K562 (cell line): ENCODE data around the gene TTC21A. TPM values are rescaled to one million over a fixed set of nuclear protein-coding genes. Genes with fewer than 3 reads are reported as not detected.

ENCODE experiments used
- ATAC-seq: fragments of 200-7000 bp; cut with Tn5 transposase; 3 replicates; pipeline ENCODE4 v1.9.1; 2020; ENCODE audit warnings: moderate library complexity
- BruUV-seq: library from RNA; stranded (reverse); fragments of 400-500 nt; replicated peaks from 2 replicates; lab custom pipeline; 2021; lab: Mats Ljungman, UMichigan
- CTCF ChIA-PET: fragments of 300-600 bp; formaldehyde crosslinking; extraction: SDS; loops from one replicate; lab custom pipeline; 2021; ENCODE audit warnings: low intra/inter-chr PET ratio; lab: Yijun Ruan, JAX
- POLR2A ChIA-PET: fragments of 300-600, 350-650 bp; sonication (Branson Sonifier 250); formaldehyde crosslinking; extraction: SDS; loops from one replicate; lab custom pipeline; 2021; ENCODE audit warnings: antibody characterized with exemption, inconsistent platforms; lab: Yijun Ruan, JAX
- DNase-seq, 4 experiments: peaks; one replicate each; pipeline versions ENCODE4 v3.0.0 to v3.0.0-alpha.2; 2011 to 2018; ENCODE audit warnings: low spot score in 3 of 4, mixed read lengths in 3 of 4; ENCODE audit errors: extremely low read depth in 1 of 4
- FAIRE-seq: peaks from 2 replicates; lab custom pipeline; 2011; peaks lifted over from hg19 to GRCh38; lab: Jason Lieb, UNC
- H2AFZ ChIP-seq: 2 replicates; pipeline ENCODE4 v1.6.0; 2011; ENCODE audit warnings: low read depth, low read length, control low read depth, inconsistent platforms
- H3K27ac ChIP-seq: fragments of 200-600 bp; 3 replicates; pipeline ENCODE4 v1.8.0; 2011; ENCODE audit warnings: low read depth, mild to moderate bottlenecking, control low read depth, inconsistent platforms, low read length, moderate library complexity, mixed read lengths; ENCODE audit errors: extremely low read depth
- H3K27me3 ChIP-seq, 2 experiments: fragments of 300-600 bp in 1 of 2; 2 replicates in 1 of 2; 3 replicates in 1 of 2; pipeline versions ENCODE4 v1.6.0 to v1.8.0; 2011; ENCODE audit warnings: inconsistent platforms in 2 of 2, low read length in 2 of 2, mild to moderate bottlenecking in 1 of 2, mixed read lengths in 1 of 2, moderate library complexity in 1 of 2; ENCODE audit not compliant: control insufficient read depth in 2 of 2, insufficient read depth in 2 of 2
- H3K36me3 ChIP-seq: fragments of 300-600 bp; 3 replicates; pipeline ENCODE4 v1.8.0; 2011; ENCODE audit warnings: mild to moderate bottlenecking, low read length, inconsistent platforms; ENCODE audit not compliant: control insufficient read depth, insufficient read depth
- H3K4me1 ChIP-seq, 2 experiments: fragments of 200-600 bp in 1 of 2; replicated peaks in 1 of 2; 2 replicates in 1 of 2; 3 replicates in 1 of 2; pipeline versions ENCODE4 v1.5.1 to v1.8.0; 2011; ENCODE audit warnings: inconsistent platforms in 2 of 2, low read length in 2 of 2, mild to moderate bottlenecking in 1 of 2, mixed read lengths in 1 of 2, moderate library complexity in 1 of 2; ENCODE audit not compliant: control insufficient read depth in 2 of 2, insufficient read depth in 2 of 2
- H3K4me2 ChIP-seq: 2 replicates; pipeline ENCODE4 v1.6.1; 2011; ENCODE audit warnings: low read length, control low read depth, inconsistent platforms, mixed read lengths; ENCODE audit not compliant: insufficient read depth
- H3K4me3 ChIP-seq: fragments of 200-600 bp; sonication (generic), shearing (Covaris generic); 2 replicates; pipeline ENCODE4 v1.5.1; 2016; ENCODE audit warnings: control low read depth, inconsistent platforms
- H3K79me2 ChIP-seq: fragments of 200-600 bp; 3 replicates; pipeline ENCODE4 v1.8.0; 2011; ENCODE audit warnings: low read length, inconsistent platforms; ENCODE audit not compliant: control insufficient read depth, insufficient read depth
- H3K9ac ChIP-seq, 2 experiments: 2 replicates each; pipeline versions ENCODE4 v1.6.0 to v1.6.1; 2011; ENCODE audit warnings: low read depth in 2 of 2, low read length in 2 of 2, control low read depth in 1 of 2, inconsistent platforms in 1 of 2, mild to moderate bottlenecking in 1 of 2, mixed read lengths in 1 of 2; ENCODE audit not compliant: insufficient read depth in 1 of 2
- H3K9me1 ChIP-seq: one replicate; pipeline ENCODE4 v1.6.0; 2011; ENCODE audit warnings: inconsistent platforms, mild to moderate bottlenecking, low read length, moderate library complexity; ENCODE audit not compliant: control insufficient read depth, insufficient read depth
- H3K9me3 ChIP-seq: replicated peaks from 2 replicates; pipeline ENCODE4 v1.5.1; 2011; ENCODE audit warnings: low read depth, low read length, inconsistent platforms; ENCODE audit not compliant: control insufficient read depth, insufficient read depth
- H4K20me1 ChIP-seq: replicated peaks from 2 replicates; pipeline ENCODE4 v1.6.1; 2011; ENCODE audit warnings: low read length, inconsistent platforms, mixed read lengths; ENCODE audit not compliant: control insufficient read depth, insufficient read depth
- BDP1 ChIP-seq: IDR thresholded peaks from 3 replicates; pipeline ENCODE4 v1.6.1; 2011; ENCODE audit not compliant: insufficient read length, insufficient read depth
- BHLHE40 ChIP-seq: IDR thresholded peaks from 2 replicates; pipeline ENCODE4 v1.6.1; 2011; ENCODE audit warnings: low read length, improper control_type of control experiment
- CBFB ChIP-seq: sonication (generic); formaldehyde crosslinking; IDR thresholded peaks from 2 replicates; pipeline ENCODE4 v1.4.0; 2020; ENCODE audit warnings: mild to moderate bottlenecking, missing genetic modification reagents
- CBX5 ChIP-seq: IDR thresholded peaks from 2 replicates; pipeline ENCODE4 v1.6.1; 2014; ENCODE audit warnings: low read depth, borderline replicate concordance
- CEBPZ ChIP-seq: fragments of 150-350 bp; IDR thresholded peaks from 2 replicates; pipeline ENCODE4 v1.6.1; 2014; ENCODE audit warnings: low read depth, mild to moderate bottlenecking, low read length, borderline replicate concordance
- GABPA ChIP-seq: fragments of 200-800 bp; sonication (Bioruptor generic); conservative IDR thresholded peaks from 2 replicates; pipeline ENCODE4 v1.6.1; 2016; ENCODE audit warnings: low read depth, missing genetic modification characterization, missing compliant biosample characterization
- HLTF ChIP-seq: fragments of 450-650 bp; IDR thresholded peaks from 2 replicates; pipeline ENCODE4 v1.6.1; 2016
- HMG20B ChIP-seq: fragments of 250-450 bp; sonication (Bioruptor Pico); IDR thresholded peaks from 2 replicates; pipeline ENCODE4 v1.5.0; 2021; ENCODE audit warnings: mild to moderate bottlenecking
- NRF1 ChIP-seq, 2 experiments: fragments of 450-650 bp; IDR thresholded peaks in 1 of 2; conservative IDR thresholded peaks in 1 of 2; 2 replicates each; pipeline ENCODE4 v1.6.1; 2014; ENCODE audit warnings: mild to moderate bottlenecking in 2 of 2
- RFX7 ChIP-seq: fragments of 250-450 bp; sonication (Bioruptor Pico); IDR thresholded peaks from 2 replicates; pipeline ENCODE4 v1.5.1; 2021; ENCODE audit warnings: mild to moderate bottlenecking
- RHOXF2B ChIP-seq: fragments of 250-450 bp; sonication (Bioruptor Pico); conservative IDR thresholded peaks from 2 replicates; pipeline ENCODE4 v1.5.1; 2021
- TCF3 ChIP-seq: sonication (generic); formaldehyde crosslinking; IDR thresholded peaks from 2 replicates; pipeline ENCODE4 v1.4.0; 2020; ENCODE audit warnings: mild to moderate bottlenecking, missing genetic modification reagents
- TRIM28 ChIP-seq: fragments of 450-650 bp; IDR thresholded peaks from 2 replicates; pipeline ENCODE4 v1.6.1; 2017
- ZKSCAN8 ChIP-seq: fragments of 200-800 bp; sonication (Bioruptor generic); IDR thresholded peaks from 2 replicates; pipeline ENCODE4 v1.6.1; 2016; ENCODE audit warnings: missing genetic modification characterization, missing compliant biosample characterization
- ZNF316 ChIP-seq: fragments of 450-650 bp; IDR thresholded peaks from 2 replicates; pipeline ENCODE4 v1.6.1; 2016
- ZZZ3 ChIP-seq: fragments of 450-650 bp; IDR thresholded peaks from 2 replicates; pipeline ENCODE4 v1.6.1; 2016; ENCODE audit warnings: antibody characterized with exemption, mild to moderate bottlenecking, moderate library complexity
- WGBS: fragments of 100-300 bp; shearing (Covaris generic); methylation state at CpG from one replicate; pipeline ENCODE4 v1.1.6; 2016; ENCODE audit warnings: low coverage, mixed read lengths; ENCODE audit not compliant: insufficient coverage; ENCODE audit errors: missing lambda C conversion rate; 5-methylcytosine and 5-hydroxymethylcytosine counted together
- in situ Hi-C: fragments of 300-500 bp; cut with MboI; formaldehyde crosslinking; loops from 4 replicates; pipeline ENCODE4 v1.15.0; 2018; ENCODE audit warnings: inconsistent platforms, mixed read lengths
- intact Hi-C: fragments of 100-400 bp; cut with micrococcal nuclease; formaldehyde crosslinking; loops from 2 replicates; pipeline ENCODE4 v1.14.2; 2022
- polyA plus RNA-seq, 8 experiments: library from polyadenylated mRNA; depleted of rRNA in 4 of 8; stranded (reverse) in 5 of 8; unstranded in 3 of 8; fragments of >200 nt; fragmentation: Nextera tagmentation in 2 of 8; fragmentation: Illumina TruSeq in 1 of 8; extraction: Ambion mirVana in 2 of 8; extraction: Trizol in 1 of 8; gene quantifications; 2 replicates each; pipeline versions ENCODE4 v1.2.1 to v1.2.3, GENCODE V29; 2011 to 2014; ENCODE audit warnings: inconsistent platforms in 1 of 8, missing spikeins in 1 of 8
- total RNA-seq, 7 experiments: library from RNA; depleted of rRNA in 6 of 7; stranded (reverse); fragments of >200 nt in 6 of 7; fragmentation: Illumina TruSeq in 2 of 7; extraction: Trizol in 2 of 7; gene quantifications; 2 replicates each; pipeline versions ENCODE4 v1.2.1 to v1.2.3, GENCODE V29; 2011 to 2021; ENCODE audit warnings: low replicate concordance in 1 of 7
- TF ChIP-seq, protein P1 (sequence below): fragments of 450-650 bp; conservative IDR thresholded peaks from 2 replicates; pipeline ENCODE4 v1.6.1; 2016; ENCODE audit warnings: missing genetic modification characterization, low read depth, mild to moderate bottlenecking, control low read depth, missing compliant biosample characterization

Gene TTC21A
- total and polyA plus RNA-seq, 9 of the 15 experiments (the other 6 are each of a cell fraction or from before 2014, with no cell fraction given): 0.22 to 1.4 (median 0.70) TPM

GRCh38 chr3:39185959-39186691 is 78.6 kb downstream of the TTC21A start:
- H3K27ac ChIP-seq: no peak overlapping the region
- 46% methylated on average over 14 of the region's 14 CpGs for WGBS
- no peak for TF ChIP-seq BDP1
- TF ChIP-seq RHOXF2B (CRISPR knock-in tag): no peak
- TF ChIP-seq, protein P1, sequence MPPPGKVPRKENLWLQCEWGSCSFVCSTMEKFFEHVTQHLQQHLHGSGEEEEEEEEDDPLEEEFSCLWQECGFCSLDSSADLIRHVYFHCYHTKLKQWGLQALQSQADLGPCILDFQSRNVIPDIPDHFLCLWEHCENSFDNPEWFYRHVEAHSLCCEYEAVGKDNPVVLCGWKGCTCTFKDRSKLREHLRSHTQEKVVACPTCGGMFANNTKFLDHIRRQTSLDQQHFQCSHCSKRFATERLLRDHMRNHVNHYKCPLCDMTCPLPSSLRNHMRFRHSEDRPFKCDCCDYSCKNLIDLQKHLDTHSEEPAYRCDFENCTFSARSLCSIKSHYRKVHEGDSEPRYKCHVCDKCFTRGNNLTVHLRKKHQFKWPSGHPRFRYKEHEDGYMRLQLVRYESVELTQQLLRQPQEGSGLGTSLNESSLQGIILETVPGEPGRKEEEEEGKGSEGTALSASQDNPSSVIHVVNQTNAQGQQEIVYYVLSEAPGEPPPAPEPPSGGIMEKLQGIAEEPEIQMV (tag): no peak
- no peak for TF ChIP-seq HMG20B (CRISPR knock-in tag)
- no peak for TF ChIP-seq BHLHE40
- no peak for TF ChIP-seq TCF3
- TF ChIP-seq HLTF: no peak
- TF ChIP-seq CBX5: no peak
- TF ChIP-seq GABPA (tag): no peak
- no peak for TF ChIP-seq TRIM28
- no peak for TF ChIP-seq RFX7
- no peak for TF ChIP-seq NRF1 (conservative IDR thresholded peaks at IDR 0.05 in 1 of 2, IDR thresholded peaks at IDR 0.05 in 1 of 2)
- TF ChIP-seq CBFB (CRISPR knock-in tag): no peak
- no peak for TF ChIP-seq ZKSCAN8
- TF ChIP-seq ZNF316: no peak
- no peak for TF ChIP-seq CEBPZ
- no peak for TF ChIP-seq ZZZ3
- H2AFZ ChIP-seq: no peak overlapping the region
- FAIRE-seq (no peak), DNase-seq (no peak), ATAC-seq (no peak)
- BruUV-seq: no TSS peak
- H3K9me3 ChIP-seq: no peaks in the 10 kb centered on the region
- no peaks in the 10 kb centered on the region for H4K20me1 ChIP-seq
- peak overlapping the region in 1 of 2 experiments; percentile 63; a peak in 1 of 4 replicates for H3K9ac ChIP-seq
- H3K4me1 ChIP-seq: peaks cover 3 to 37% of the 10 kb centered on the region in 2 experiments; a peak in 4 of 5 replicates
- H3K79me2 ChIP-seq: no peaks in the 10 kb centered on the region
- H3K36me3 ChIP-seq: no peaks in the 10 kb centered on the region
- no peak overlapping the region for H3K4me3 ChIP-seq
- peaks cover 11 to 23% of the 10 kb centered on the region in 2 experiments; a peak in 4 of 5 replicates for H3K27me3 ChIP-seq
- H3K4me2 ChIP-seq: no peak overlapping the region
- ChIA-PET POLR2A (interaction anchor here (0.6 to 1.9 kb wide), 5 partner anchors 8 to 248 kb away, joined by 3 to 4 read pairs (median 3); partner anchors contain the start of genes GORASP1 and TTC21A), CTCF (interaction anchor here (0.5 kb wide), 1 partner anchor 220 kb away, joined by 3 read pairs; no protein-coding TSS in a partner anchor)
- no peaks in the 10 kb centered on the region for H3K9me1 ChIP-seq
- intact Hi-C loops (no loop called here), in situ Hi-C loops (loop anchor here (5.0 kb wide), 2 partner anchors 59 to 101 kb away; no protein-coding TSS in a partner anchor)
